Measurements from ENCODE around the gene TMEM163. TPM values are rescaled to one million over a fixed set of nuclear protein-coding genes. Genes with fewer than 3 reads are reported as not detected.

Gene TMEM163
- total and polyA plus RNA-seq, 9 donors, result 0.24 to 3.6 (median 1.5) TPM

DNA sequence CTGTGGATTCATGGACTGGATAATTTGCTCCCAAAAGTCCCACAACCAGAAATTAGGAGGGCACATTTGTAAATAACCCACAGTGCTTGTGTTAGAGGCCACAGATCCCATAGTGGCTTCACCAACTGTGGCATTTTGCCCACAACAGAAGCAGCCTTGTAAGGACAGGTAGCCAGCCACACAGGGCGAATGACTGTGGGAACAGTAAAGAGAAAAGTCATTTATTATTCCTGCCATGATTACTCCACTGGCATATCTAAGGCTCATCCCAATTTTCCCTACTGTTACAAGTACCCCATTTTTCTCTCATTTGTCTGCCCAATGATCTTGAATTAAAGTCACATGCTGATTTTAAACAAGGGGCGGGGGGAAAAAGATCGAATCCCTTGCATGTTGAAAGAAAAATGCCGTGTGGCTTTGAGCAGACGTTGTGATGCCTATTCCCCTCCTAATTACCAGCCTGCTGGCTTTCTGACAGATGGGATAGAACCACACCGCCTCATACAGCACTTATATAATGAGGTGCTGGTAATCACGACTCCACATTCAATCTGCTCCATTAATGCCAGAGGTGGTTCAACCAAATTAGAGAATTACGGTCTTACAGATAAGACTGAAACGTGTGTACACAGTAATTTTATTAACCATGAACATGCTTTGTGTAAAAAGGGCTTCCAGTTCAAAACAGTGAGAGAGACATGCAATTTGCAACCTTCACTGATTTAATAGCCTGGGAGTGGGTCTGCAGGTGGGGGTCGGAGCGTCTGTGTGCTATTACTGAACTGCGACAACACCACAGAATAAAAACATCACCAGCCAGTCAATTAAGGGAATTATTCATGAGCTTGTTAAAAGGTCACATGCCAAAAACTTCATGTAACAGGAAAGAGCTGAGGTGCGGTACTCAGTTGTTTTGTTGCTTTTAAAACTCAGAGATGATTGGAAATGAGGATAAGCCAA, 196.0 kb downstream of the TMEM163 start:
- no peak for DNase-seq
- WGBS, 3 donors, result 39 to 54% (median 42%) methylated on average over 13 of the region's 13 CpGs
- Histone ChIP-seq H3K4me1 (ENCODE audit: insufficient read depth) (no peaks in the 10 kb centered on the region), H3K27me3 (no peaks in the 10 kb centered on the region), H3K9me3 (no peaks in the 10 kb centered on the region), H3K27ac (no peak overlapping the region), H3K36me3 (no peaks in the 10 kb centered on the region), H3K4me3 (no peak overlapping the region)
- intact Hi-C loops (cut with DNase I), result no loop called here
- TF ChIP-seq, protein P1, sequence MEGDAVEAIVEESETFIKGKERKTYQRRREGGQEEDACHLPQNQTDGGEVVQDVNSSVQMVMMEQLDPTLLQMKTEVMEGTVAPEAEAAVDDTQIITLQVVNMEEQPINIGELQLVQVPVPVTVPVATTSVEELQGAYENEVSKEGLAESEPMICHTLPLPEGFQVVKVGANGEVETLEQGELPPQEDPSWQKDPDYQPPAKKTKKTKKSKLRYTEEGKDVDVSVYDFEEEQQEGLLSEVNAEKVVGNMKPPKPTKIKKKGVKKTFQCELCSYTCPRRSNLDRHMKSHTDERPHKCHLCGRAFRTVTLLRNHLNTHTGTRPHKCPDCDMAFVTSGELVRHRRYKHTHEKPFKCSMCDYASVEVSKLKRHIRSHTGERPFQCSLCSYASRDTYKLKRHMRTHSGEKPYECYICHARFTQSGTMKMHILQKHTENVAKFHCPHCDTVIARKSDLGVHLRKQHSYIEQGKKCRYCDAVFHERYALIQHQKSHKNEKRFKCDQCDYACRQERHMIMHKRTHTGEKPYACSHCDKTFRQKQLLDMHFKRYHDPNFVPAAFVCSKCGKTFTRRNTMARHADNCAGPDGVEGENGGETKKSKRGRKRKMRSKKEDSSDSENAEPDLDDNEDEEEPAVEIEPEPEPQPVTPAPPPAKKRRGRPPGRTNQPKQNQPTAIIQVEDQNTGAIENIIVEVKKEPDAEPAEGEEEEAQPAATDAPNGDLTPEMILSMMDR (IDR thresholded peaks at IDR 0.05), result no peak
- TF ChIP-seq POLR2A (IDR thresholded peaks at IDR 0.05), result no peak
- no peak for TF ChIP-seq EP300 (IDR thresholded peaks at IDR 0.05)

DNA sequence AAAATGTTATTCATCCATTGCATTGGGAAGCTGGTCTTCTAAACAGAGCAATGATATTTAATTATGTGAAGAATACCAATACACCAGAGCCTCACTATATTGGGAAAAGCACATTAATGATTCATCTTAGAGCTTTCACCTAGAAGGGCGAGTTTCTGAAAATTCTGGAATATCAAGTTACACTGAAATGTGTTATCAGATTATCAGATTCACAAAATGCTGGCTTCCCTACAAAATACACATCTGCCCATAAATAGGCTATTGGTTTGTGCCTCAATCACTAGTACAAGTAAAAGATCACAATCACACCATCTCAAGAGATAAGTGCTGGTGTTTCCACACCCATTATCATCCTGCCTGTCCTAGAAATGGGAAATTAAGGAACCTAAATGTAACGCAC, 200.7 kb downstream of the TMEM163 start:
- H3K27me3 ChIP-seq, result no peaks in the 10 kb centered on the region
- H3K4me3 ChIP-seq, result no peak overlapping the region
- WGBS, 3 donors, result 82 to 86% (median 83%) methylated on average over 2 of the region's 2 CpGs
- DNase-seq, result no peak
- intact Hi-C loops (cut with DNase I), result no loop called here
- no peaks in the 10 kb centered on the region for H3K36me3 ChIP-seq
- H3K4me1 ChIP-seq (ENCODE audit: insufficient read depth), result no peaks in the 10 kb centered on the region
- no peak overlapping the region for H3K27ac ChIP-seq
- H3K9me3 ChIP-seq, result no peaks in the 10 kb centered on the region
- TF ChIP-seq POLR2A (IDR thresholded peaks at IDR 0.05), result no peak
- TF ChIP-seq, protein P1 (IDR thresholded peaks at IDR 0.05), result no peak

DNA sequence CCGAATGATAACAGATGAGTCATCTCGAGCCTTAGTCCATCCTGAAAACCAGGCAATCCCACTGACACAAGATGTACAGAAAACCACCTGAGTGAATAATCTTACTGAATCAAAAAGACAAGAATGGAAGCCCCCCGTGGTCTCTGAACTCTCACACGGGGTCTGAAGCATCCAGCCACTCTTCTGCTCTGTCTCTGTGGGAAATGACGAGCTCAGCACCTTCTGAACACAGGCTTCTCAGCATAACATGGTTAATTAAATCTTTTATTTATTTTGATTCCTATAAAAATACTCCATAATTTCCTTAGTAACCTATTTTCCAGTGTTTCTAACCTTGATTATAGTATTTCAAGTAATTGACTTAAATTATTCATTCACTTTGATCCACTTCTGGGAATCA, 203.7 kb downstream of the TMEM163 start:
- Histone ChIP-seq H3K9me3 (no peaks in the 10 kb centered on the region), H3K36me3 (no peaks in the 10 kb centered on the region), H3K4me3 (no peak overlapping the region), H3K27me3 (no peaks in the 10 kb centered on the region), H3K4me1 (ENCODE audit: insufficient read depth) (no peaks in the 10 kb centered on the region), H3K27ac (no peak overlapping the region)
- intact Hi-C loops (cut with DNase I), result no loop called here
- no peak for DNase-seq
- TF ChIP-seq EP300 (IDR thresholded peaks at IDR 0.05) (no peak), POLR2A (IDR thresholded peaks at IDR 0.05) (no peak)
- TF ChIP-seq, protein P1 (IDR thresholded peaks at IDR 0.05), result no peak
- WGBS, 3 donors, result 63 to 77% (median 70%) methylated on average over 5 of the region's 5 CpGs

DNA sequence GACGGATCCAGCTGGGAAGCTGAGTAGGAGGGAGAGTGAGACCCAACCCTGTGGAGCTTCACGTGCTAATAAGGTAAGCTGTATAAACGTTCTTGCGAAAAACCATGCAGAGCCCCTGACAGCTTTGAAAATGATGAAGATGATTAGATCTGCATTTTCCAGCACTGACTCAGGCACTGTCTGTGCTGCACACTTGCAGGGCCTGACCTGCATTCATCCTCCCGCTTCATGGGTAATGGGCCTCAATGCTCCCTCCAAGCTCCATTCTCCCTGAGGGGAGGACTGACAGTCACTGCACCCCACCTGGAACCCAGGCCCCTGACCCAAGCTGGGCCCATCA, 205.4 kb downstream of the TMEM163 start:
- DNase-seq, result no peak
- no peaks in the 10 kb centered on the region for H3K36me3 ChIP-seq
- H3K27me3 ChIP-seq, result no peaks in the 10 kb centered on the region
- TF ChIP-seq EP300 (IDR thresholded peaks at IDR 0.05) (no peak), POLR2A (IDR thresholded peaks at IDR 0.05) (no peak)
- TF ChIP-seq, protein P1 (IDR thresholded peaks at IDR 0.05), result no peak
- H3K27ac ChIP-seq, result no peak overlapping the region
- WGBS, 3 donors, result 50 to 60% (median 50%) methylated on average over 5 of the region's 5 CpGs
- H3K4me1 ChIP-seq (ENCODE audit: insufficient read depth), result no peaks in the 10 kb centered on the region
- no peaks in the 10 kb centered on the region for H3K9me3 ChIP-seq
- no peak overlapping the region for H3K4me3 ChIP-seq
- intact Hi-C loops (cut with DNase I), result no loop called here
